MCF 10A (cell line): ENCODE data around the gene ZNF221. TPM values are rescaled to one million over a fixed set of nuclear protein-coding genes. Genes with fewer than 3 reads are reported as not detected.

Experiments
- BruUV-seq: library from RNA; stranded (reverse); fragments of 400-500 nt; replicated peaks from 2 replicates; lab custom pipeline; 2021; lab: Mats Ljungman, UMichigan
- CTCF ChIA-PET: fragments of 300-600 bp; sonication (Branson Sonifier 250); formaldehyde crosslinking; extraction: SDS; loops from one replicate; lab custom pipeline; 2021; ENCODE audit warnings: antibody characterized with exemption, inconsistent platforms; lab: Yijun Ruan, JAX
- POLR2A ChIA-PET: fragments of 300-600, 350-650 bp; sonication (Branson Sonifier 250); formaldehyde crosslinking; extraction: SDS; loops from one replicate; lab custom pipeline; 2020; ENCODE audit warnings: antibody characterized with exemption, inconsistent platforms; lab: Yijun Ruan, JAX
- DNase-seq: peaks from one replicate; pipeline ENCODE4 v3.0.0-alpha.2; 2018; ENCODE audit not compliant: unreplicated experiment
- H3K27ac Mint-ChIP-seq: one replicate; pipeline ENCODE4 v1.8.0; 2022; ENCODE audit warnings: mild to moderate bottlenecking, low read depth, mixed read lengths; ENCODE audit not compliant: unreplicated experiment
- H3K27me3 Mint-ChIP-seq: one replicate; pipeline ENCODE4 v1.8.0; 2022; ENCODE audit warnings: mixed read lengths; ENCODE audit not compliant: insufficient read depth, unreplicated experiment
- H3K36me3 Mint-ChIP-seq: one replicate; pipeline ENCODE4 v1.8.0; 2022; ENCODE audit warnings: mild to moderate bottlenecking, moderate library complexity, mixed read lengths; ENCODE audit not compliant: insufficient read depth, unreplicated experiment
- H3K4me1 Mint-ChIP-seq: one replicate; pipeline ENCODE4 v1.8.0; 2022; ENCODE audit warnings: mixed read lengths; ENCODE audit not compliant: insufficient read depth, unreplicated experiment
- H3K4me3 Mint-ChIP-seq: one replicate; pipeline ENCODE4 v1.8.0; 2022; ENCODE audit warnings: mild to moderate bottlenecking, moderate library complexity, mixed read lengths; ENCODE audit not compliant: unreplicated experiment
- H3K9me3 Mint-ChIP-seq: one replicate; pipeline ENCODE4 v1.8.0; 2022; ENCODE audit warnings: mixed read lengths; ENCODE audit not compliant: unreplicated experiment
- CTCF ChIP-seq: fragments of 200-600 bp; IDR thresholded peaks from one replicate; pipeline ENCODE4 v1.8.0; 2022; ENCODE audit warnings: antibody characterized with exemption, mild to moderate bottlenecking; ENCODE audit not compliant: unreplicated experiment
- intact Hi-C: fragments of 100-400 bp; cut with micrococcal nuclease; formaldehyde crosslinking; loops from 2 replicates; pipeline ENCODE4 v1.14.1; 2022
- total RNA-seq: library from RNA; stranded (reverse); gene quantifications from 2 replicates; pipeline ENCODE4 v1.2.3, GENCODE V29; 2022

ZNF221 gene
- total RNA-seq, 1 experiment from 2014 or later = 1.2 TPM

- peaks cover 13% of the 10 kb centered on the region for H3K36me3 Mint-ChIP-seq
- intact Hi-C loops = loop anchor here (2.0 to 5.0 kb wide), 3 partner anchors 69 to 209 kb away; partner anchors contain the start of genes ZNF224, ZNF227 and ZNF284
- H3K4me1 Mint-ChIP-seq = peaks cover 14% of the 10 kb centered on the region
- H3K4me3 Mint-ChIP-seq = peak overlapping the region; percentile 84
- ChIA-PET POLR2A (interaction anchor here (0.5 to 4.0 kb wide), 18 partner anchors 19 to 497 kb away, joined by 3 to 20 read pairs (median 5); partner anchors contain the start of genes ZNF155, ZNF180, ZNF221 and ZNF222), CTCF (interaction anchor here (1.0 to 1.3 kb wide), 2 partner anchors 19 to 25 kb away, joined by 3 read pairs; no protein-coding TSS in a partner anchor)
- TF ChIP-seq CTCF = no peak
- no TSS peak for BruUV-seq
- H3K9me3 Mint-ChIP-seq = peaks cover 17% of the 10 kb centered on the region
- H3K27me3 Mint-ChIP-seq = no peaks in the 10 kb centered on the region
- peak; percentile 14 for DNase-seq
- H3K27ac Mint-ChIP-seq = peak overlapping the region; percentile 90
These were observed 52.5 kb downstream of the ZNF221 start for GRCh38 chr19:44003461-44004009.

- intact Hi-C loops = no loop called here
- Mint-ChIP-seq H3K4me1 (peaks cover 14% of the 10 kb centered on the region), H3K36me3 (peaks cover 35% of the 10 kb centered on the region), H3K27ac (no peak overlapping the region), H3K9me3 (peaks cover 32% of the 10 kb centered on the region), H3K27me3 (no peaks in the 10 kb centered on the region), H3K4me3 (no peak overlapping the region)
- BruUV-seq = no TSS peak
- DNase-seq = peak; percentile 17
- CTCF ChIA-PET = no interaction called here
- no peak for TF ChIP-seq CTCF
- POLR2A ChIA-PET = no interaction called here
These were observed 54.9 kb downstream of the ZNF221 start for GRCh38 chr19:44005973-44006372.

GRCh38 chr19:44007473-44007872 is 56.4 kb downstream of the ZNF221 start:
- ChIA-PET POLR2A (no interaction called here), CTCF (no interaction called here)
- no peak overlapping the region for H3K4me3 Mint-ChIP-seq
- BruUV-seq = no TSS peak
- no peak for TF ChIP-seq CTCF
- H3K27ac Mint-ChIP-seq = no peak overlapping the region
- H3K4me1 Mint-ChIP-seq = peaks cover 7% of the 10 kb centered on the region
- DNase-seq = no peak
- peaks cover 45% of the 10 kb centered on the region for H3K36me3 Mint-ChIP-seq
- intact Hi-C loops = no loop called here
- peaks cover 36% of the 10 kb centered on the region for H3K9me3 Mint-ChIP-seq
- no peaks in the 10 kb centered on the region for H3K27me3 Mint-ChIP-seq

GRCh38 chr19:44010468-44010867 is 59.4 kb downstream of the ZNF221 start:
- H3K27ac Mint-ChIP-seq = no peak overlapping the region
- no peaks in the 10 kb centered on the region for H3K4me1 Mint-ChIP-seq
- no peak for DNase-seq
- ChIA-PET CTCF (no interaction called here), POLR2A (no interaction called here)
- H3K9me3 Mint-ChIP-seq = peaks cover 41% of the 10 kb centered on the region
- H3K4me3 Mint-ChIP-seq = no peak overlapping the region
- BruUV-seq = no TSS peak
- H3K36me3 Mint-ChIP-seq = peaks cover 45% of the 10 kb centered on the region
- H3K27me3 Mint-ChIP-seq = no peaks in the 10 kb centered on the region
- no peak for TF ChIP-seq CTCF
- intact Hi-C loops = no loop called here

Other genes starting within 250 kb of the ZNF221 start
- not detected in 2 replicates for gene IRGC, start 235.2 kb upstream of the ZNF221 start, total RNA-seq
- gene SMG9, start 196.3 kb upstream of the ZNF221 start, total RNA-seq = 76.0 and 76.4 TPM in 2 replicates
- 34.2 and 45.9 TPM in 2 replicates for gene KCNN4, start 170.3 kb upstream of the ZNF221 start, total RNA-seq
- gene LYPD5, start 148.8 kb upstream of the ZNF221 start, total RNA-seq = 0.21 and 0.47 TPM in 2 replicates
- gene ZNF283, start 123.9 kb upstream of the ZNF221 start, total RNA-seq = 14.7 and 15.4 TPM in 2 replicates
- gene ZNF404, start 67.3 kb upstream of the ZNF221 start, total RNA-seq = 1.2 TPM in 2 replicates
- gene ZNF45, start 15.9 kb upstream of the ZNF221 start, total RNA-seq = 8.1 and 9.9 TPM in 2 replicates
- gene ZNF155, start 33.0 kb downstream of the ZNF221 start, total RNA-seq = 4.2 and 6.7 TPM in 2 replicates
- 2.9 and 4.0 TPM in 2 replicates for gene ZNF230, start 51.7 kb downstream of the ZNF221 start, total RNA-seq
- gene ZNF222, start 74.2 kb downstream of the ZNF221 start, total RNA-seq = 3.3 and 4.3 TPM in 2 replicates
- 0.56 and 0.59 TPM in 2 replicates for gene ZNF223, start 100.8 kb downstream of the ZNF221 start, total RNA-seq
- gene ZNF284, start 120.9 kb downstream of the ZNF221 start, total RNA-seq = 2.5 and 3.8 TPM in 2 replicates
- gene ZNF224, start 143.1 kb downstream of the ZNF221 start, total RNA-seq = 17.8 and 22.7 TPM in 2 replicates
- gene ZNF225, start 162.2 kb downstream of the ZNF221 start, total RNA-seq = 3.6 and 5.7 TPM in 2 replicates
- gene ZNF234, start 190.3 kb downstream of the ZNF221 start, total RNA-seq = 9.5 and 9.6 TPM in 2 replicates
- 23.4 and 32.5 TPM in 2 replicates for gene ZNF226, start 213.9 kb downstream of the ZNF221 start, total RNA-seq